ENCODE data around the gene CTIF. TPM values are rescaled to one million over a fixed set of nuclear protein-coding genes. Genes with fewer than 3 reads are reported as not detected.

The CTIF gene
- polyA plus RNA-seq, 1 of the 3 experiments (the other 2 are of a cell fraction) = 47.2 TPM

- 92% methylated on average over 1 of the region's 1 CpG for WGBS (ENCODE audit: low lambda C conversion rate)
- peaks cover 0 to 5% of the 10 kb centered on the region in 2 experiments for H3K36me3 ChIP-seq (replicated peaks in 1 of 2; ENCODE audit: control insufficient read depth in 1 of 2, insufficient read depth in 2 of 2, low read length in 1 of 2)
- H3K9me2 ChIP-seq = no peaks in the 10 kb centered on the region
- H3K27me3 ChIP-seq (ENCODE audit: insufficient read depth) = no peaks in the 10 kb centered on the region
- H3K79me2 ChIP-seq (ENCODE audit: insufficient read depth) = peaks cover 28% of the 10 kb centered on the region
- no peak overlapping the region for H2AFZ ChIP-seq (ENCODE audit: low read depth)
- ChIA-PET CTCF (interaction anchor here (0.6 to 1.7 kb wide), 4 partner anchors 9 to 188 kb away, joined by 3 to 4 read pairs (median 3); no protein-coding TSS in a partner anchor), POLR2A (no interaction called here)
- no peak overlapping the region for H3K4me2 ChIP-seq
- no peak overlapping the region for H3K4me3 ChIP-seq (ENCODE audit: low read depth in 2 of 2, low read length in 1 of 2)
- no peak for DNase-seq
- no peak overlapping the region for H3K27ac ChIP-seq (ENCODE audit: low read depth in 2 of 2, low read length in 1 of 2)
- TF ChIP-seq EP300 (IDR thresholded peaks at IDR 0.05; ENCODE audit: borderline replicate concordance in 1 of 2, low read depth in 1 of 2, low read length in 1 of 2) (no peak), GABPA (IDR thresholded peaks at IDR 0.05; ENCODE audit: low read depth) (no peak), MXI1 (IDR thresholded peaks at IDR 0.05; ENCODE audit: low read depth, low read length) (no peak), IRF3 (IDR thresholded peaks at IDR 0.05; ENCODE audit: low read depth, low read length) (no peak), PBX3 (IDR thresholded peaks at IDR 0.05) (no peak), TCF12 (IDR thresholded peaks at IDR 0.05) (no peak)
- H3K9me3 ChIP-seq = peaks cover 6% of the 10 kb centered on the region; the same call in 1 of the 2 replicates
- H3K4me1 ChIP-seq (ENCODE audit: control insufficient read depth in 1 of 2, insufficient read depth in 2 of 2, low read depth in 1 of 2, low read length in 1 of 2) = peaks cover 9 to 19% of the 10 kb centered on the region in 2 experiments; a peak in 3 of 4 replicates
- no peak overlapping the region for H3K9ac ChIP-seq
- H3F3A ChIP-seq (replicated peaks; ENCODE audit: insufficient read depth) = peaks cover 23% of the 10 kb centered on the region
- H4K20me1 ChIP-seq (ENCODE audit: insufficient read depth) = no peaks in the 10 kb centered on the region
Measured at GRCh38 chr18:48900469-48900868, 361.6 kb downstream of the CTIF start.

- no peaks in the 10 kb centered on the region for H3K27me3 ChIP-seq (ENCODE audit: insufficient read depth)
- POLR2A ChIA-PET = interaction anchor here (1.1 kb wide), 1 partner anchor 42 kb away, joined by 3 read pairs; no protein-coding TSS in a partner anchor
- peaks cover 9 to 19% of the 10 kb centered on the region in 2 experiments; a peak in 3 of 4 replicates for H3K4me1 ChIP-seq (ENCODE audit: control insufficient read depth in 1 of 2, insufficient read depth in 2 of 2, low read depth in 1 of 2, low read length in 1 of 2)
- peak overlapping the region; percentile 8 to 99; a peak in 3 of 4 replicates for H3K27ac ChIP-seq (ENCODE audit: low read depth in 2 of 2, low read length in 1 of 2)
- DNase-seq = no peak
- peak overlapping the region; percentile 63; the same call in 1 of the 2 replicates for H2AFZ ChIP-seq (ENCODE audit: low read depth)
- H3K9me3 ChIP-seq = peaks cover 6% of the 10 kb centered on the region; the same call in 1 of the 2 replicates
- H4K20me1 ChIP-seq (ENCODE audit: insufficient read depth) = no peaks in the 10 kb centered on the region
- H3K4me2 ChIP-seq = peak overlapping the region; percentile 52
- peaks cover 0 to 5% of the 10 kb centered on the region in 2 experiments for H3K36me3 ChIP-seq (replicated peaks in 1 of 2; ENCODE audit: control insufficient read depth in 1 of 2, insufficient read depth in 2 of 2, low read length in 1 of 2)
- no peaks in the 10 kb centered on the region for H3K9me2 ChIP-seq
- CTCF ChIA-PET = interaction anchor here (1.1 to 1.7 kb wide), 4 partner anchors 8 to 189 kb away, joined by 3 to 4 read pairs (median 3); no protein-coding TSS in a partner anchor
- WGBS (ENCODE audit: low lambda C conversion rate) = 54% methylated on average over 3 of the region's 4 CpGs
- peaks cover 28% of the 10 kb centered on the region for H3K79me2 ChIP-seq (ENCODE audit: insufficient read depth)
- no peak overlapping the region for H3K4me3 ChIP-seq (ENCODE audit: low read depth in 2 of 2, low read length in 1 of 2)
- H3F3A ChIP-seq (replicated peaks; ENCODE audit: insufficient read depth) = peaks cover 23% of the 10 kb centered on the region
- peak overlapping the region; percentile 76; the same call in 1 of the 2 replicates for H3K9ac ChIP-seq
- TF ChIP-seq JUND (IDR thresholded peaks at IDR 0.05) (no peak), TEAD4 (IDR thresholded peaks at IDR 0.05; ENCODE audit: borderline replicate concordance, insufficient read depth) (no peak), MEF2A (IDR thresholded peaks at IDR 0.05; ENCODE audit: borderline replicate concordance, low read depth) (no peak), SMC3 (IDR thresholded peaks at IDR 0.05; ENCODE audit: low read depth, low read length) (no peak), CHD2 (IDR thresholded peaks at IDR 0.05; ENCODE audit: low read length, partially characterized antibody) (no peak), RAD21 (IDR thresholded peaks at IDR 0.05; ENCODE audit: low read length) (no peak), USF2 (IDR thresholded peaks at IDR 0.05; ENCODE audit: borderline replicate concordance, low read depth, low read length) (no peak), MXI1 (IDR thresholded peaks at IDR 0.05; ENCODE audit: low read depth, low read length) (no peak), TCF12 (IDR thresholded peaks at IDR 0.05) (no peak), CTCF (IDR thresholded peaks at IDR 0.05) (no peak), EP300 (IDR thresholded peaks at IDR 0.05; ENCODE audit: borderline replicate concordance in 1 of 2, low read depth in 1 of 2, low read length in 1 of 2) (no peak), FOXJ3 (CRISPR knock-in tag; IDR thresholded peaks at IDR 0.05) (no peak), MAX (IDR thresholded peaks at IDR 0.05; ENCODE audit: low read depth) (no peak), TAF1 (IDR thresholded peaks at IDR 0.05; ENCODE audit: borderline replicate concordance, low read depth, low read length) (no peak), SIN3A (IDR thresholded peaks at IDR 0.05; ENCODE audit: borderline replicate concordance, low read depth, low read length) (no peak)
Measured at GRCh38 chr18:48901145-48902022, 362.6 kb downstream of the CTIF start.

Measured in SK-N-SH (cell line).